GM19395 (cell line): ENCODE results near the gene PGS1.
A peak's percentile ranks its signal among the peaks of the same experiment; 100 is the strongest.
"Not testable (repeated sequence)": the region's sequence is repeated elsewhere in the genome, so short reads cannot be mapped to it uniquely, and the experiment has no call there.

ENCODE experiments used
- ATAC-seq: cut with Tn5 transposase; IDR thresholded peaks from one replicate; pipeline ENCODE4 v1.9.1; 2021; ENCODE audit warnings: mild to moderate bottlenecking, moderate library complexity; ENCODE audit not compliant: unreplicated experiment

Gene PGS1

GRCh38 chr17:78378225-78379130, at the start of gene PGS1:
PGS1 (plus strand) TSS chr17:78378649; CDS start chr17:78378666, 17 bp downstream.
- no peak for ATAC-seq

- ATAC-seq: no peak
Observed at GRCh38 chr17:78329263-78330059, 49.0 kb upstream of the PGS1 start.

- no peak for ATAC-seq
Observed at GRCh38 chr17:78330570-78331224, 47.8 kb upstream of the PGS1 start.

- ATAC-seq: not testable (repeated sequence)
Observed at GRCh38 chr17:78331355-78331754, 47.1 kb upstream of the PGS1 start.

- no peak for ATAC-seq
Observed at GRCh38 chr17:78332991-78333390, 45.5 kb upstream of the PGS1 start.

GRCh38 chr17:78335209-78335608, 43.2 kb upstream of the PGS1 start:
- ATAC-seq: no peak

GRCh38 chr17:78337244-78338109, 41.0 kb upstream of the PGS1 start:
- ATAC-seq: peak; percentile 57

GRCh38 chr17:78338486-78339259, 39.8 kb upstream of the PGS1 start:
- ATAC-seq: no peak

GRCh38 chr17:78340183-78340955, 38.1 kb upstream of the PGS1 start:
- no peak for ATAC-seq

- no peak for ATAC-seq
Observed at GRCh38 chr17:78341559-78342448, 36.6 kb upstream of the PGS1 start.

GRCh38 chr17:78342449-78343186, 35.8 kb upstream of the PGS1 start:
- no peak for ATAC-seq

- ATAC-seq: no peak
Observed at GRCh38 chr17:78343187-78343542, 35.3 kb upstream of the PGS1 start.

GRCh38 chr17:78343543-78344201, 34.8 kb upstream of the PGS1 start:
- no peak for ATAC-seq

GRCh38 chr17:78344666-78345065, 33.8 kb upstream of the PGS1 start:
- ATAC-seq: no peak

- no peak for ATAC-seq
Observed at GRCh38 chr17:78345172-78345571, 33.3 kb upstream of the PGS1 start.

GRCh38 chr17:78345791-78346494, 32.5 kb upstream of the PGS1 start:
- no peak for ATAC-seq
